GM12878 (cell line): ENCODE measurements around the gene IGFLR1. TPM values are rescaled to one million over a fixed set of nuclear protein-coding genes. Genes with fewer than 3 reads are reported as not detected.

ENCODE experiments used
- ATAC-seq: fragments of 200-7000 bp; cut with Tn5 transposase; 3 replicates; pipeline ENCODE4 v1.9.1; 2020; ENCODE audit warnings: mild to moderate bottlenecking, moderate library complexity
- BruUV-seq: library from RNA; stranded (reverse); fragments of 400-500 nt; replicated peaks from 2 replicates; lab custom pipeline; 2021; lab: Mats Ljungman, UMichigan
- CTCF ChIA-PET: fragments of 300-600 bp; sonication (Branson Sonifier 250); formaldehyde crosslinking; extraction: SDS; loops from one replicate; lab custom pipeline; 2021; ENCODE audit warnings: inconsistent platforms; lab: Yijun Ruan, JAX
- POLR2A ChIA-PET: fragments of 350-600 bp; formaldehyde crosslinking; extraction: SDS; loops from one replicate; lab custom pipeline; 2021; ENCODE audit warnings: inconsistent platforms; lab: Charles Lee
- RAD21 ChIA-PET: fragments of 300-600 bp; sonication (Branson Sonifier 250); formaldehyde crosslinking; loops from one replicate; lab custom pipeline; 2023; ENCODE audit warnings: antibody characterized with exemption; ENCODE audit not compliant: unreplicated experiment; lab: Charles Lee
- SMC1A ChIA-PET: fragments of 300-600 bp; sonication (Branson Sonifier 250); formaldehyde crosslinking; loops from one replicate; lab custom pipeline; 2023; ENCODE audit not compliant: unreplicated experiment, uncharacterized antibody; lab: Charles Lee
- DNase-seq: peaks from one replicate; pipeline ENCODE4 v3.0.0-alpha.2; 2011; ENCODE audit warnings: low read depth, low spot score
- FAIRE-seq: peaks from 3 replicates; lab custom pipeline; 2011; peaks lifted over from hg19 to GRCh38; lab: Jason Lieb, UNC
- H2AFZ ChIP-seq: 2 replicates; pipeline ENCODE4 v1.6.0; 2011; ENCODE audit warnings: low read depth, low read length, control low read depth; ENCODE audit not compliant: control insufficient read depth
- H3K27ac ChIP-seq: 2 replicates; pipeline ENCODE4 v1.5.1; 2011; ENCODE audit warnings: control low read depth; ENCODE audit not compliant: control insufficient read depth, insufficient read depth
- H3K27me3 ChIP-seq, 2 experiments: replicated peaks in 1 of 2; 2 replicates each; pipeline versions ENCODE4 v1.6.0 to v1.6.1; 2011; ENCODE audit warnings: low read length in 1 of 2; ENCODE audit not compliant: control insufficient read depth in 2 of 2, insufficient read depth in 2 of 2
- H3K36me3 ChIP-seq, 2 experiments: 2 replicates each; pipeline ENCODE4 v1.5.1; 2011; ENCODE audit warnings: low read length in 1 of 2; ENCODE audit not compliant: control insufficient read depth in 2 of 2, insufficient read depth in 2 of 2
- H3K4me1 ChIP-seq: 2 replicates; pipeline ENCODE4 v1.6.1; 2011; ENCODE audit warnings: mild to moderate bottlenecking, low read length, moderate library complexity, mixed read lengths; ENCODE audit not compliant: control insufficient read depth, insufficient read depth
- H3K4me2 ChIP-seq: 2 replicates; pipeline ENCODE4 v1.6.0; 2011; ENCODE audit warnings: control low read depth; ENCODE audit not compliant: control insufficient read depth, insufficient read depth
- H3K4me3 ChIP-seq: fragments of 200-600 bp; sonication (generic); 2 replicates; pipeline ENCODE4 v1.5.1; 2016
- H3K79me2 ChIP-seq: 2 replicates; pipeline ENCODE4 v1.6.0; 2011; ENCODE audit warnings: low read length; ENCODE audit not compliant: control insufficient read depth, insufficient read depth
- H3K9ac ChIP-seq: 2 replicates; pipeline ENCODE4 v1.8.0; 2011; ENCODE audit warnings: low read length, control low read depth, mixed read lengths; ENCODE audit not compliant: control insufficient read depth, insufficient read depth
- H3K9me3 ChIP-seq: replicated peaks from 3 replicates; pipeline ENCODE4 v1.5.1; 2011; ENCODE audit warnings: mild to moderate bottlenecking, low read length; ENCODE audit not compliant: control insufficient read depth, insufficient read depth
- H4K20me1 ChIP-seq: 2 replicates; pipeline ENCODE4 v1.6.0; 2011; ENCODE audit not compliant: control insufficient read depth, insufficient read depth
- EGR1 ChIP-seq, 2 experiments: IDR thresholded peaks; 1 replicate in 1 of 2; 2 replicates in 1 of 2; pipeline ENCODE4 v1.6.1; 2011 to 2012; ENCODE audit warnings: low read depth in 2 of 2, low read length in 2 of 2, borderline replicate concordance in 1 of 2, mild to moderate bottlenecking in 1 of 2, moderate library complexity in 1 of 2
- EP300 ChIP-seq, 2 experiments: fragments of 150-350 bp in 1 of 2; IDR thresholded peaks; 2 replicates each; pipeline ENCODE4 v1.6.1; 2011 to 2012; ENCODE audit warnings: low read depth in 2 of 2, low read length in 2 of 2, borderline replicate concordance in 1 of 2, improper control_type of control experiment in 1 of 2, inconsistent platforms in 1 of 2; ENCODE audit not compliant: control insufficient read depth in 1 of 2
- RBBP5 ChIP-seq: fragments of 200-600 bp; sonication (generic); conservative IDR thresholded peaks from 2 replicates; pipeline ENCODE4 v1.6.1; 2016
- RFX5 ChIP-seq: IDR thresholded peaks from 2 replicates; pipeline ENCODE4 v1.6.1; 2011; ENCODE audit warnings: low read depth, low read length, improper control_type of control experiment
- SREBF2 ChIP-seq: IDR thresholded peaks from 2 replicates; pipeline ENCODE4 v1.6.1; 2012; ENCODE audit warnings: mild to moderate bottlenecking, low read length
- ZNF274 ChIP-seq: IDR thresholded peaks from one replicate; pipeline ENCODE4 v1.8.0; 2011; ENCODE audit not compliant: insufficient read length, insufficient read depth
- ZNF622 ChIP-seq: fragments of 450-650 bp; IDR thresholded peaks from 2 replicates; pipeline ENCODE4 v1.6.1; 2017; ENCODE audit warnings: mild to moderate bottlenecking, inconsistent platforms
- WGBS: methylation state at CpG from one replicate; pipeline ENCODE4 v1.1.6; 2016; ENCODE audit warnings: low lambda C conversion rate; ENCODE audit not compliant: insufficient replicate concordance, insufficient coverage; ENCODE audit errors: missing lambda C conversion rate; 5-methylcytosine and 5-hydroxymethylcytosine counted together
- in situ Hi-C: fragments of 300-500 bp; cut with MboI; formaldehyde crosslinking; loops from 9 replicates; pipeline ENCODE4 v1.14.3; 2018; ENCODE audit warnings: mixed read lengths
- intact Hi-C: fragments of 100-400 bp; cut with micrococcal nuclease; formaldehyde crosslinking; loops from one replicate; pipeline ENCODE4 v1.14.2; 2022; ENCODE audit not compliant: unreplicated experiment
- polyA plus RNA-seq, 11 experiments: library from polyadenylated mRNA; depleted of rRNA in 4 of 11; unstranded in 6 of 11; stranded (reverse) in 5 of 11; fragments of >200 nt; fragmentation: Nextera tagmentation in 4 of 11; fragmentation: Illumina TruSeq in 1 of 11; extraction: Ambion mirVana in 4 of 11; extraction: Trizol in 1 of 11; gene quantifications; 1 replicate in 1 of 11; 2 replicates in 10 of 11; pipeline versions ENCODE4 v1.2.1 to v1.2.3, GENCODE V29; 2011 to 2016; ENCODE audit warnings: inconsistent platforms in 2 of 11, missing spikeins in 2 of 11, low read depth in 1 of 11
- total RNA-seq, 4 experiments: library from RNA; depleted of rRNA in 3 of 4; stranded (reverse); fragments of >200 nt in 3 of 4; fragmentation: Illumina TruSeq in 1 of 4; extraction: Trizol in 1 of 4; gene quantifications; 2 replicates each; pipeline versions ENCODE4 v1.2.1 to v1.2.3, GENCODE V29; 2013 to 2021
- TF ChIP-seq, protein P1 (sequence below): IDR thresholded peaks from 2 replicates; pipeline ENCODE4 v1.6.1; 2012; ENCODE audit warnings: improper control_type of control experiment, low read depth, low read length; ENCODE audit not compliant: insufficient replicate concordance
- TF ChIP-seq, protein P2 (sequence below): IDR thresholded peaks from 2 replicates; pipeline ENCODE4 v1.6.1; 2011; ENCODE audit warnings: low read depth, low read length, improper control_type of control experiment, borderline replicate concordance
- TF ChIP-seq, protein P3 (sequence below): fragments of 150-350 bp; IDR thresholded peaks from 2 replicates; pipeline ENCODE4 v1.6.1; 2016; ENCODE audit warnings: low read depth, low read length

The IGFLR1 gene
- total and polyA plus RNA-seq, 10 of the 15 experiments (the other 5 are each of a cell fraction or from before 2014, with no cell fraction given) = 2.5 to 39.9 (median 24.8) TPM

DNA sequence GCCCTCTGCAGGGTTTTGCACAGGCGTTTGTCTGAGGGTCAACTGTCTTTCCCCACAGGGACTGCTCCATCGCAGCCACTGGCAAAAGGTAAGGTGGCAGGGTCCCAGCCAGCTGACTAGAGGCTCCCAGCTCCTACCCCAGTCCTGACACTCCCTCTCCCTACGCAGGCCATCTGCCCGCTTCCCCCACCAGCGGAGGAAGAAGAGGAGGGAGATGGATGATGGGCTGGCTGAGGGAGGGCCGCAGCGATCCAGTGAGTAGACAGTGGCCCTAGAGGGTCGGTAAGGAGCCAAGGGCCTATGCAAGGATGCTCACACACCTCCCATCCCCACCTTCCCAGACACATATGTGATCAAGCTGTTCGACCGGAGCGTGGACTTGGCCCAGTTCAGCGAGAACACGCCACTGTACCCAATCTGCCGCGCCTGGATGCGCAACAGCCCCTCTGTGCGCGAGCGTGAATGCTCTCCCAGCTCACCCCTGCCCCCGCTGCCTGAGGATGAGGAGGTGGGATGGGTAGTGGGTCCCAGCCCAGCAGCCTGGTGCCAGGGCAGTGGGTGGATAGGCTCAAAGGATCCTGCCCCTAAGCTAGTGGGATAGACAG, 10.6 kb upstream of the IGFLR1 start:
- Histone ChIP-seq H3K9me3 (no peaks in the 10 kb centered on the region), H2AFZ (no peak overlapping the region), H3K4me2 (no peak overlapping the region), H3K27me3 (no peaks in the 10 kb centered on the region), H3K4me3 (no peak overlapping the region), H3K27ac (no peak overlapping the region), H3K9ac (no peak overlapping the region), H3K36me3 (peaks cover 0 to 2% of the 10 kb centered on the region in 2 experiments; a peak in 2 of 4 replicates), H3K79me2 (peaks cover 3% of the 10 kb centered on the region), H4K20me1 (no peaks in the 10 kb centered on the region), H3K4me1 (peaks cover 11% of the 10 kb centered on the region)
- intact Hi-C loops = no loop called here
- CTCF ChIA-PET = interaction anchor here (1.8 kb wide), 1 partner anchor 50 kb away, joined by 5 read pairs; no protein-coding TSS in a partner anchor
- BruUV-seq = no TSS peak
- ATAC-seq (no peak), FAIRE-seq (no peak), DNase-seq (no peak)
- RAD21 ChIA-PET = no interaction called here
- SMC1A ChIA-PET = no interaction called here
- POLR2A ChIA-PET = no interaction called here
- WGBS = 94% methylated on average over 20 of the region's 20 CpGs
- in situ Hi-C loops = no loop called here
- TF ChIP-seq, protein P1, sequence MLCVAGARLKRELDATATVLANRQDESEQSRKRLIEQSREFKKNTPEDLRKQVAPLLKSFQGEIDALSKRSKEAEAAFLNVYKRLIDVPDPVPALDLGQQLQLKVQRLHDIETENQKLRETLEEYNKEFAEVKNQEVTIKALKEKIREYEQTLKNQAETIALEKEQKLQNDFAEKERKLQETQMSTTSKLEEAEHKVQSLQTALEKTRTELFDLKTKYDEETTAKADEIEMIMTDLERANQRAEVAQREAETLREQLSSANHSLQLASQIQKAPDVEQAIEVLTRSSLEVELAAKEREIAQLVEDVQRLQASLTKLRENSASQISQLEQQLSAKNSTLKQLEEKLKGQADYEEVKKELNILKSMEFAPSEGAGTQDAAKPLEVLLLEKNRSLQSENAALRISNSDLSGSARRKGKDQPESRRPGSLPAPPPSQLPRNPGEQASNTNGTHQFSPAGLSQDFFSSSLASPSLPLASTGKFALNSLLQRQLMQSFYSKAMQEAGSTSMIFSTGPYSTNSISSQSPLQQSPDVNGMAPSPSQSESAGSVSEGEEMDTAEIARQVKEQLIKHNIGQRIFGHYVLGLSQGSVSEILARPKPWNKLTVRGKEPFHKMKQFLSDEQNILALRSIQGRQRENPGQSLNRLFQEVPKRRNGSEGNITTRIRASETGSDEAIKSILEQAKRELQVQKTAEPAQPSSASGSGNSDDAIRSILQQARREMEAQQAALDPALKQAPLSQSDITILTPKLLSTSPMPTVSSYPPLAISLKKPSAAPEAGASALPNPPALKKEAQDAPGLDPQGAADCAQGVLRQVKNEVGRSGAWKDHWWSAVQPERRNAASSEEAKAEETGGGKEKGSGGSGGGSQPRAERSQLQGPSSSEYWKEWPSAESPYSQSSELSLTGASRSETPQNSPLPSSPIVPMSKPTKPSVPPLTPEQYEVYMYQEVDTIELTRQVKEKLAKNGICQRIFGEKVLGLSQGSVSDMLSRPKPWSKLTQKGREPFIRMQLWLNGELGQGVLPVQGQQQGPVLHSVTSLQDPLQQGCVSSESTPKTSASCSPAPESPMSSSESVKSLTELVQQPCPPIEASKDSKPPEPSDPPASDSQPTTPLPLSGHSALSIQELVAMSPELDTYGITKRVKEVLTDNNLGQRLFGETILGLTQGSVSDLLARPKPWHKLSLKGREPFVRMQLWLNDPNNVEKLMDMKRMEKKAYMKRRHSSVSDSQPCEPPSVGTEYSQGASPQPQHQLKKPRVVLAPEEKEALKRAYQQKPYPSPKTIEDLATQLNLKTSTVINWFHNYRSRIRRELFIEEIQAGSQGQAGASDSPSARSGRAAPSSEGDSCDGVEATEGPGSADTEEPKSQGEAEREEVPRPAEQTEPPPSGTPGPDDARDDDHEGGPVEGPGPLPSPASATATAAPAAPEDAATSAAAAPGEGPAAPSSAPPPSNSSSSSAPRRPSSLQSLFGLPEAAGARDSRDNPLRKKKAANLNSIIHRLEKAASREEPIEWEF = no peak
- TF ChIP-seq ZNF274 (no peak), RBBP5 (no peak), SREBF2 (no peak), ZNF622 (no peak), RFX5 (no peak), EGR1 (IDR thresholded peaks at IDR 0.05; ENCODE audit: borderline replicate concordance in 1 of 2, low read depth in 2 of 2, low read length in 2 of 2) (no peak), EP300 (IDR thresholded peaks at IDR 0.05; ENCODE audit: borderline replicate concordance in 1 of 2, control insufficient read depth in 1 of 2, low read depth in 2 of 2, low read length in 2 of 2) (no peak)
- TF ChIP-seq, protein P2, sequence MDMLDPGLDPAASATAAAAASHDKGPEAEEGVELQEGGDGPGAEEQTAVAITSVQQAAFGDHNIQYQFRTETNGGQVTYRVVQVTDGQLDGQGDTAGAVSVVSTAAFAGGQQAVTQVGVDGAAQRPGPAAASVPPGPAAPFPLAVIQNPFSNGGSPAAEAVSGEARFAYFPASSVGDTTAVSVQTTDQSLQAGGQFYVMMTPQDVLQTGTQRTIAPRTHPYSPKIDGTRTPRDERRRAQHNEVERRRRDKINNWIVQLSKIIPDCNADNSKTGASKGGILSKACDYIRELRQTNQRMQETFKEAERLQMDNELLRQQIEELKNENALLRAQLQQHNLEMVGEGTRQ = no peak
- TF ChIP-seq, protein P3, sequence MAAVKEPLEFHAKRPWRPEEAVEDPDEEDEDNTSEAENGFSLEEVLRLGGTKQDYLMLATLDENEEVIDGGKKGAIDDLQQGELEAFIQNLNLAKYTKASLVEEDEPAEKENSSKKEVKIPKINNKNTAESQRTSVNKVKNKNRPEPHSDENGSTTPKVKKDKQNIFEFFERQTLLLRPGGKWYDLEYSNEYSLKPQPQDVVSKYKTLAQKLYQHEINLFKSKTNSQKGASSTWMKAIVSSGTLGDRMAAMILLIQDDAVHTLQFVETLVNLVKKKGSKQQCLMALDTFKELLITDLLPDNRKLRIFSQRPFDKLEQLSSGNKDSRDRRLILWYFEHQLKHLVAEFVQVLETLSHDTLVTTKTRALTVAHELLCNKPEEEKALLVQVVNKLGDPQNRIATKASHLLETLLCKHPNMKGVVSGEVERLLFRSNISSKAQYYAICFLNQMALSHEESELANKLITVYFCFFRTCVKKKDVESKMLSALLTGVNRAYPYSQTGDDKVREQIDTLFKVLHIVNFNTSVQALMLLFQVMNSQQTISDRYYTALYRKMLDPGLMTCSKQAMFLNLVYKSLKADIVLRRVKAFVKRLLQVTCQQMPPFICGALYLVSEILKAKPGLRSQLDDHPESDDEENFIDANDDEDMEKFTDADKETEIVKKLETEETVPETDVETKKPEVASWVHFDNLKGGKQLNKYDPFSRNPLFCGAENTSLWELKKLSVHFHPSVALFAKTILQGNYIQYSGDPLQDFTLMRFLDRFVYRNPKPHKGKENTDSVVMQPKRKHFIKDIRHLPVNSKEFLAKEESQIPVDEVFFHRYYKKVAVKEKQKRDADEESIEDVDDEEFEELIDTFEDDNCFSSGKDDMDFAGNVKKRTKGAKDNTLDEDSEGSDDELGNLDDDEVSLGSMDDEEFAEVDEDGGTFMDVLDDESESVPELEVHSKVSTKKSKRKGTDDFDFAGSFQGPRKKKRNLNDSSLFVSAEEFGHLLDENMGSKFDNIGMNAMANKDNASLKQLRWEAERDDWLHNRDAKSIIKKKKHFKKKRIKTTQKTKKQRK = no peak
